BLaER1 (cell line): ENCODE results near the gene RHEX.

Experiments
- H3K27ac ChIP-seq: shearing (Covaris generic); formaldehyde crosslinking; 2 replicates; pipeline ENCODE4 v1.8.1; 2022
- H3K27me3 ChIP-seq: shearing (Covaris generic); formaldehyde crosslinking; 2 replicates; pipeline ENCODE4 v1.8.1; 2022
- H3K36me3 ChIP-seq: shearing (Covaris generic); formaldehyde crosslinking; 2 replicates; pipeline ENCODE4 v1.8.1; 2022
- H3K4me1 ChIP-seq: shearing (Covaris generic); formaldehyde crosslinking; 2 replicates; pipeline ENCODE4 v1.8.1; 2022
- H3K4me2 ChIP-seq: shearing (Covaris generic); formaldehyde crosslinking; 2 replicates; pipeline ENCODE4 v1.8.1; 2022
- H3K4me3 ChIP-seq: shearing (Covaris generic); formaldehyde crosslinking; 2 replicates; pipeline ENCODE4 v1.8.1; 2022
- H3K9ac ChIP-seq: shearing (Covaris generic); formaldehyde crosslinking; 2 replicates; pipeline ENCODE4 v1.8.1; 2022
- H3K9me3 ChIP-seq: shearing (Covaris generic); formaldehyde crosslinking; 2 replicates; pipeline ENCODE4 v1.8.1; 2022
- H4K20me1 ChIP-seq: shearing (Covaris generic); formaldehyde crosslinking; 2 replicates; pipeline ENCODE4 v1.8.1; 2022
- Cebpa-rat ChIP-seq: shearing (Covaris generic); IDR thresholded peaks from 2 replicates; pipeline ENCODE4 v1.8.1; 2022

RHEX gene

GRCh38 chr1:206131037-206131436 is 78.1 kb downstream of the RHEX start:
- Histone ChIP-seq H3K27me3 (no peaks in the 10 kb centered on the region), H3K4me2 (no peak overlapping the region), H3K27ac (no peak overlapping the region), H4K20me1 (no peaks in the 10 kb centered on the region), H3K9me3 (no peaks in the 10 kb centered on the region), H3K9ac (no peak overlapping the region), H3K4me1 (peaks cover 16% of the 10 kb centered on the region), H3K4me3 (no peak overlapping the region), H3K36me3 (no peaks in the 10 kb centered on the region)
- no peak for TF ChIP-seq Cebpa-rat

- H3K27ac ChIP-seq, result no peak overlapping the region
- no peak overlapping the region for H3K4me3 ChIP-seq
- no peaks in the 10 kb centered on the region for H3K36me3 ChIP-seq
- no peak for TF ChIP-seq Cebpa-rat
- no peak overlapping the region for H3K9ac ChIP-seq
- peaks cover 24% of the 10 kb centered on the region for H3K4me1 ChIP-seq
- H3K27me3 ChIP-seq, result no peaks in the 10 kb centered on the region
- H3K4me2 ChIP-seq, result no peak overlapping the region
- no peaks in the 10 kb centered on the region for H3K9me3 ChIP-seq
- no peaks in the 10 kb centered on the region for H4K20me1 ChIP-seq
Observed at GRCh38 chr1:206133751-206134415, 80.9 kb downstream of the RHEX start.

- TF ChIP-seq Cebpa-rat, result no peak
- Histone ChIP-seq H3K4me1 (peaks cover 24% of the 10 kb centered on the region), H3K9ac (no peak overlapping the region), H3K27ac (no peak overlapping the region), H3K27me3 (no peaks in the 10 kb centered on the region), H3K36me3 (no peaks in the 10 kb centered on the region), H3K9me3 (no peaks in the 10 kb centered on the region), H3K4me3 (no peak overlapping the region), H3K4me2 (peak overlapping the region; percentile 61), H4K20me1 (no peaks in the 10 kb centered on the region)
Observed at GRCh38 chr1:206135248-206135647, 82.3 kb downstream of the RHEX start.

- Histone ChIP-seq H3K4me1 (peaks cover 24% of the 10 kb centered on the region), H3K4me2 (peak overlapping the region; percentile 61), H3K4me3 (no peak overlapping the region), H3K9me3 (no peaks in the 10 kb centered on the region), H3K9ac (no peak overlapping the region), H4K20me1 (no peaks in the 10 kb centered on the region), H3K27me3 (no peaks in the 10 kb centered on the region), H3K36me3 (no peaks in the 10 kb centered on the region), H3K27ac (no peak overlapping the region)
- TF ChIP-seq Cebpa-rat, result no peak
Observed at GRCh38 chr1:206136241-206136640, 83.3 kb downstream of the RHEX start.

DNA sequence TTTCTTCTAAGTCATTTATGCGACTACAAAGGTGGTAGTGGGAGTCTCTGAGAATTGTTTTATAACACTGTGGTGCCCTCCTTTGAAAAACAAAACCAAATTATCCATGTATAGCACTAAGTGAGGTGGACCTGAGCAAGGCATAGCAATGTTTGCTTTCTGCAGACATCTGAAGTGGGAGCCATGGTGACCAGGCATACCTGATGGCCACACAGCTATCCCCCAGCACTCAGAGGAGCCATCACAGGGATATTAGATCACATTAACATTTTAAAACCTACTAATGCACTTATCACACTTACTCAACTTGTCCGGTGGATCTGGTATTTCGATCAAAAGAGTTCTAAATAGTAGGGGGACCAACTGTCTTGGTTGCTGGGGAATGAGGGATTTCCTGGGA is 89.0 kb downstream of the RHEX start:
- TF ChIP-seq Cebpa-rat, result no peak
- Histone ChIP-seq H3K4me1 (no peaks in the 10 kb centered on the region), H3K4me2 (no peak overlapping the region), H3K9ac (no peak overlapping the region), H3K27ac (no peak overlapping the region), H3K9me3 (no peaks in the 10 kb centered on the region), H4K20me1 (no peaks in the 10 kb centered on the region), H3K27me3 (no peaks in the 10 kb centered on the region), H3K36me3 (no peaks in the 10 kb centered on the region), H3K4me3 (no peak overlapping the region)

- Histone ChIP-seq H3K36me3 (no peaks in the 10 kb centered on the region), H3K9ac (no peak overlapping the region), H3K4me3 (no peak overlapping the region), H3K27ac (no peak overlapping the region), H3K4me2 (no peak overlapping the region), H3K4me1 (no peaks in the 10 kb centered on the region), H3K9me3 (no peaks in the 10 kb centered on the region), H4K20me1 (no peaks in the 10 kb centered on the region), H3K27me3 (no peaks in the 10 kb centered on the region)
- TF ChIP-seq Cebpa-rat, result no peak
Observed at GRCh38 chr1:206142770-206143169, 89.8 kb downstream of the RHEX start.

DNA sequence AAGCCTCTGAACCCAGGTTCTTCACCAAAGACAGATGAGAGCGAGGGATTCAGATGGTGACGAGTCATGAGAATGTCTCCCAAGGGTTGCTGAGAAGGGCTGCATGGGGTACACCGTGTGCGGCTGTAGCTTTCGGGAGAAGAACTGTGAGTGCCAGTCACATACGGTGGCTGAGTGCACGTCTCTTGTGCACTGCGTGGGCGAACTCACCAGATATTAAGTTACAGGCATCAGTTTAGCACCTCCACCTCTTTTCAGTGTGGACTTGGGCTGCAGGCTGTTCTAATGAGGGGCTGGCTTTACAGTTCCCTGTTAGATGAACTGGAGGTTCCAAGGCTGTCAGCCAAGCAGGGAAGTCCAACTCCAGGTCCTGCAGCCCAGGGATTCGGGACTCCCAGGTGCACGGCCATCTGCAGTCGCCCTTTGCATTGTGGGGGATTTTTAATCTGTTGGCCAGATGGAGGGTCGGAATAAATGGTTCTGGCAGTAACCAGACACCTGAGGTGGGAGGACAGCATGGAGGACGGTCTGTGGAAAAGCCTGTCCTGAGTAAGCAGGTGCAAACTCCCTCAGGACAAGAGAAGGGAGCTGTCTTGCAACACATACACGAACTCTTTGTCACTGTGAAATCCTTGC is 90.7 kb downstream of the RHEX start:
- Histone ChIP-seq H4K20me1 (no peaks in the 10 kb centered on the region), H3K36me3 (no peaks in the 10 kb centered on the region), H3K4me1 (no peaks in the 10 kb centered on the region), H3K27me3 (no peaks in the 10 kb centered on the region), H3K4me2 (no peak overlapping the region), H3K4me3 (no peak overlapping the region), H3K9ac (no peak overlapping the region), H3K27ac (no peak overlapping the region), H3K9me3 (no peaks in the 10 kb centered on the region)
- TF ChIP-seq Cebpa-rat, result no peak

DNA sequence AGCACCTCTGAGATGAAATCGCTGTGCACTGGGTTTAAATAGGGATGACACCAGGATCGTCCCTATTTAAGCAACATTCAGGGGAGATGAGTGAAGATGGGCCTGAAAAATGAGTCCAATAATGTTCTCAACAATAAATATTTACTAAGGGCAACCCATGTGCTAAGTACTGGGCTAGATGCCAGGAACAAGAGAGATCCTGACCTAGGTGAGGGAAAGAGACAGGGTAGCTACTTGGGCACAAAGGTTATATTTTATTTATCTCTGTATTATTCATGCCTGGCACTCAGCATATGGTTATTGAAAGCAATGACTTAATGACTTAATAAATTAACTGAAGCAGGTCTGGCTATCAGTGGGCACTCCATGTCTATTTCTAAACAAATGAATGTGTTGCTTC is 91.6 kb downstream of the RHEX start:
- Histone ChIP-seq H3K9me3 (no peaks in the 10 kb centered on the region), H4K20me1 (no peaks in the 10 kb centered on the region), H3K27ac (no peak overlapping the region), H3K27me3 (no peaks in the 10 kb centered on the region), H3K9ac (no peak overlapping the region), H3K4me3 (no peak overlapping the region), H3K4me2 (no peak overlapping the region), H3K36me3 (no peaks in the 10 kb centered on the region), H3K4me1 (no peaks in the 10 kb centered on the region)
- TF ChIP-seq Cebpa-rat, result no peak

DNA sequence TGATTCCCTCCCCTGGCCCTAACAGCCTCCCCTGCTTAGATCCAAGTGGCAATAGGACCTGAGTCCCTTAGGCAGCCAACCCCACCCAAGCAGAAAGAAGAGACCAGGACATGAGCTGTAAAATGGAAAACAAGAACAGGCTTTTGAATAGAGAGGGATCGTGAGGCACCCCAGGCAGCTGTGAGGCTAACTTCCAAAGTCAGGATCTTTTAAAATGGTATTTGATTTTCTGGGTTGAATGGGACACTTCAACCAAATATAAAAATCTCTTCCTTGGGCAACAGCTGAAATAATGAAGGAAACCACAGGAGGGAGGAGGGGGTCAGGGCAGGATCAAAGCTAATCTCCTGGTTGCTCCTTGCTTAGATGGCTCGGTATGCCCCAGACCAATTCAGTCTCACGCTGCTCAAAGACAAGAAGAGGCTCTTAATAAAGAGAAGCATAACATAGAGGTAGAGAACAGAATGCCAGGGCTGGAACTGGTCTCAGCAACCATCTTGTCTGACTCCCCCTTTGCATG is 92.9 kb downstream of the RHEX start:
- H3K27ac ChIP-seq, result no peak overlapping the region
- no peaks in the 10 kb centered on the region for H3K9me3 ChIP-seq
- H3K4me2 ChIP-seq, result no peak overlapping the region
- no peaks in the 10 kb centered on the region for H3K4me1 ChIP-seq
- no peak overlapping the region for H3K9ac ChIP-seq
- H3K27me3 ChIP-seq, result no peaks in the 10 kb centered on the region
- H3K4me3 ChIP-seq, result no peak overlapping the region
- no peaks in the 10 kb centered on the region for H4K20me1 ChIP-seq
- no peaks in the 10 kb centered on the region for H3K36me3 ChIP-seq
- TF ChIP-seq Cebpa-rat, result no peak
